Cerebellar nuclear complex (tissue), 1 donor: ENCODE results near the gene M6PR.
"Not testable (repeated sequence)": the region's sequence is repeated elsewhere in the genome, so short reads cannot be mapped to it uniquely, and the experiment has no call there.

ENCODE experiments used
- DNase-seq, 2 experiments: peaks; one replicate each; lab custom pipeline; 2025; lab: John Stamatoyannopoulos, UW

M6PR gene

GRCh38 chr12:8950702-8951478 lies 1.4 kb upstream of the M6PR start:
- no peak for DNase-seq

GRCh38 chr12:8950221-8950527 lies 729 bp upstream of the M6PR start:
- DNase-seq, result no peak

- no peak for DNase-seq
Observed at GRCh38 chr12:8948701-8949341, 624 bp downstream of the M6PR start.

- no peak for DNase-seq
Observed at GRCh38 chr12:8947737-8948136, 1.7 kb downstream of the M6PR start.

GRCh38 chr12:8946733-8947132 lies 2.7 kb downstream of the M6PR start:
- no peak for DNase-seq

- DNase-seq, result no peak
Observed at GRCh38 chr12:8943565-8944186, 5.8 kb downstream of the M6PR start.

GRCh38 chr12:8941691-8942478 lies 7.6 kb downstream of the M6PR start:
- DNase-seq, result no peak

- DNase-seq, result not testable (repeated sequence)
Observed at GRCh38 chr12:8937842-8938442, 11.5 kb downstream of the M6PR start.

- no peak for DNase-seq
Observed at GRCh38 chr12:8936735-8937134, 12.7 kb downstream of the M6PR start.

- not testable (repeated sequence) for DNase-seq
Observed at GRCh38 chr12:8934080-8934479, 15.4 kb downstream of the M6PR start.

- DNase-seq, result not testable (repeated sequence)
Observed at GRCh38 chr12:8932464-8932863, 17.0 kb downstream of the M6PR start.

- DNase-seq, result not testable (repeated sequence)
Observed at GRCh38 chr12:8930655-8931323, 18.7 kb downstream of the M6PR start.

- no peak for DNase-seq
Observed at GRCh38 chr12:8922544-8922943, 26.9 kb downstream of the M6PR start.

GRCh38 chr12:8919643-8920042 lies 29.8 kb downstream of the M6PR start:
- not testable (repeated sequence) for DNase-seq

GRCh38 chr12:8917751-8918150 lies 31.7 kb downstream of the M6PR start:
- DNase-seq, result no peak

- no peak for DNase-seq
Observed at GRCh38 chr12:8917031-8917430, 32.4 kb downstream of the M6PR start.

- DNase-seq, result no peak
Observed at GRCh38 chr12:8916154-8916553, 33.3 kb downstream of the M6PR start.

- DNase-seq, result no peak
Observed at GRCh38 chr12:8914716-8915526, 34.5 kb downstream of the M6PR start.

- DNase-seq, result peak; percentile 12 to 60
Observed at GRCh38 chr12:8914033-8914715, 35.3 kb downstream of the M6PR start, which contains the start of gene PHC1. Gene PHC1 (plus strand): TSS chr12:8914509. CDS start chr12:8917678, 3,169 bp downstream.

GRCh38 chr12:8913702-8914032 lies 35.8 kb downstream of the M6PR start:
- no peak for DNase-seq
